ENCODE data around the gene CD2BP2.

The CD2BP2 gene

DNA sequence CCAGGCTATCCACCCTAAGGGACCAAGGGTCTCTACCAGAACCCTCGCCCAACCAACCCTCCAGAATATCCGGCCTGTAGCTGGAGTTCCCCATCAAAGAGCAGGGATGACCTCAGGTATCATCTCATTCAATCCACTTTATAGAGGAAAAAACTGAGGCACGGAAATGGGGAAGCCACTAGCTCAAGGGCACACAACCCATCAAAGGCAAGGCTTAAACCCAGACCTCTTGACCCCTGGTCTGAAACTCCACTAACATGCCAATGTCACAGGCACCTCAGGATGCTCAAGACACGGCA, 13.6 kb upstream of the CD2BP2 start:
- DNase-seq (ENCODE audit: low spot score), result no peak
- Histone ChIP-seq H2AK5ac (ENCODE audit: low read depth, low read length) (no peak overlapping the region), H2AFZ (ENCODE audit: low read length) (no peak overlapping the region), H3K27me3 (ENCODE audit: control insufficient read depth in 3 of 3, insufficient read depth in 3 of 3, low read depth in 1 of 3, low read length in 3 of 3) (no peaks in the 10 kb centered on the region), H2BK120ac (ENCODE audit: low read depth, low read length) (no peak overlapping the region), H3K14ac (ENCODE audit: low read length) (no peak overlapping the region), H2BK5ac (ENCODE audit: low read length) (no peak overlapping the region), H3K18ac (ENCODE audit: low read length) (peak overlapping the region; percentile 53), H3K4me2 (ENCODE audit: insufficient read depth, low read length, poor library complexity, severe bottlenecking) (peak overlapping the region; percentile 95), H3K4me3 (ENCODE audit: low read length in 2 of 2) (peak overlapping the region; percentile 82 to 87), H3K36me3 (replicated peaks in 1 of 2; ENCODE audit: control insufficient read depth in 2 of 2, insufficient read depth in 2 of 2, low read length in 2 of 2) (peaks cover 4 to 30% of the 10 kb centered on the region in 2 donors), H2BK12ac (ENCODE audit: low read length) (peak overlapping the region; percentile 91), H4K91ac (ENCODE audit: low read depth, low read length, poor library complexity) (no peak overlapping the region), H4K8ac (ENCODE audit: low read depth, low read length) (no peak overlapping the region), H3K27ac (replicated peaks; ENCODE audit: low read length) (no peak overlapping the region), H2BK15ac (ENCODE audit: low read length) (no peak overlapping the region), H3K79me1 (ENCODE audit: low read depth, low read length) (peaks cover 10% of the 10 kb centered on the region), H3K4me1 (ENCODE audit: control insufficient read depth in 2 of 2, insufficient read depth in 1 of 2, low read depth in 1 of 2, low read length in 2 of 2) (peaks cover 19 to 23% of the 10 kb centered on the region in 2 donors), H3K9ac (ENCODE audit: low read depth, low read length, poor library complexity) (peak overlapping the region; percentile 87), H3K9me3 (replicated peaks in 1 of 2; ENCODE audit: control insufficient read depth in 2 of 2, insufficient read depth in 1 of 2, low read depth in 1 of 2, low read length in 2 of 2) (no peaks in the 10 kb centered on the region), H3K4ac (ENCODE audit: low read length) (no peak overlapping the region), H3K23ac (ENCODE audit: low read depth, low read length, poor library complexity) (peak overlapping the region; percentile 5)
- no CpG with 5 or more reads among the region's 4 CpGs for WGBS, 2 donors (ENCODE audit: extremely low coverage in 2 of 2, insufficient read length in 2 of 2, insufficient replicate concordance in 1 of 2)

DNA sequence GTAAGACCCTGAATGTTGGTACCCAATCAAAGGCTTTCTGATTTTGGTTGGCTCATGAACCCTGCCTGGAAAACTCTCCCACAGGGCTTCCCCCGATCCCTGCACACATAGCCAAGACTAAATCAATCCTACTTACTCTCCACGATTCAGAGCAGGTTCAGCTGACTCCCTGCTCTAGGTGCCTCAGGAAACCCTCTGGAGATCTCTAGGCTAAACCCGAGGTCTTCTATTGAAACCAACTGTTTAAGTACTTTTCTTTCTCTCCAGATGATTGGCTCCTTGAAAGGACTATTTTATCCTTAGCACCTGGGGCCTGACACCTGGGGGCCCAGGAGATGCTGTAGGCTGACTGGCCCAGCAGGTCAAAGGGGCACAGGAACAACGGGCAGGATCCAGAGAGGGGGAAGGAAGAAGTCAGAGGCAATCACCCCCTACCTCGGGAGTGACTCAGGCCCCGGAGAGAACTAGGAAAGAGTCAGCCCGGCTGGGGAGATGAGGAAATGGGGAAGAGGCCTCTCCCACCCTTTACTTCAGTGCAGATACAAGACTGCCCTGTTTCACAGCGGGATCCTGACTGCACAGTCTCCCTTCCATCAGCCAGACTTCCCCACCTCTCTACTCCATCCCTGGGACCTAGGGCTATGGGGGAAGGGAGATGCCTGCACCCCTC, 13.1 kb upstream of the CD2BP2 start:
- H3K27me3 ChIP-seq (ENCODE audit: control insufficient read depth in 3 of 3, insufficient read depth in 3 of 3, low read depth in 1 of 3, low read length in 3 of 3), result no peaks in the 10 kb centered on the region
- no peak overlapping the region for H3K27ac ChIP-seq (replicated peaks; ENCODE audit: low read length)
- H3K4ac ChIP-seq (ENCODE audit: low read length), result no peak overlapping the region
- peak overlapping the region; percentile 91 for H2BK12ac ChIP-seq (ENCODE audit: low read length)
- no peak overlapping the region for H2BK5ac ChIP-seq (ENCODE audit: low read length)
- no peak overlapping the region for H3K23ac ChIP-seq (ENCODE audit: low read depth, low read length, poor library complexity)
- H3K79me1 ChIP-seq (ENCODE audit: low read depth, low read length), result peaks cover 10% of the 10 kb centered on the region
- no CpG with 5 or more reads among the region's 8 CpGs for WGBS, 2 donors (ENCODE audit: extremely low coverage in 2 of 2, insufficient read length in 2 of 2, insufficient replicate concordance in 1 of 2)
- H3K4me1 ChIP-seq (ENCODE audit: control insufficient read depth in 2 of 2, insufficient read depth in 1 of 2, low read depth in 1 of 2, low read length in 2 of 2), result peaks cover 19 to 23% of the 10 kb centered on the region in 2 donors
- H4K8ac ChIP-seq (ENCODE audit: low read depth, low read length), result no peak overlapping the region
- no peak for DNase-seq (ENCODE audit: low spot score)
- H3K18ac ChIP-seq (ENCODE audit: low read length), result peak overlapping the region; percentile 53
- peak overlapping the region; percentile 82 to 87 for H3K4me3 ChIP-seq (ENCODE audit: low read length in 2 of 2)
- no peaks in the 10 kb centered on the region for H3K9me3 ChIP-seq (replicated peaks in 1 of 2; ENCODE audit: control insufficient read depth in 2 of 2, insufficient read depth in 1 of 2, low read depth in 1 of 2, low read length in 2 of 2)
- peak overlapping the region; percentile 64 for H3K9ac ChIP-seq (ENCODE audit: low read depth, low read length, poor library complexity)
- H2BK120ac ChIP-seq (ENCODE audit: low read depth, low read length), result no peak overlapping the region
- no peak overlapping the region for H3K14ac ChIP-seq (ENCODE audit: low read length)
- no peak overlapping the region for H2AK5ac ChIP-seq (ENCODE audit: low read depth, low read length)
- H2BK15ac ChIP-seq (ENCODE audit: low read length), result no peak overlapping the region
- H2AFZ ChIP-seq (ENCODE audit: low read length), result no peak overlapping the region
- peak overlapping the region; percentile 95 for H3K4me2 ChIP-seq (ENCODE audit: insufficient read depth, low read length, poor library complexity, severe bottlenecking)
- peaks cover 4 to 31% of the 10 kb centered on the region in 2 donors for H3K36me3 ChIP-seq (replicated peaks in 1 of 2; ENCODE audit: control insufficient read depth in 2 of 2, insufficient read depth in 2 of 2, low read length in 2 of 2)
- H4K91ac ChIP-seq (ENCODE audit: low read depth, low read length, poor library complexity), result no peak overlapping the region

DNA sequence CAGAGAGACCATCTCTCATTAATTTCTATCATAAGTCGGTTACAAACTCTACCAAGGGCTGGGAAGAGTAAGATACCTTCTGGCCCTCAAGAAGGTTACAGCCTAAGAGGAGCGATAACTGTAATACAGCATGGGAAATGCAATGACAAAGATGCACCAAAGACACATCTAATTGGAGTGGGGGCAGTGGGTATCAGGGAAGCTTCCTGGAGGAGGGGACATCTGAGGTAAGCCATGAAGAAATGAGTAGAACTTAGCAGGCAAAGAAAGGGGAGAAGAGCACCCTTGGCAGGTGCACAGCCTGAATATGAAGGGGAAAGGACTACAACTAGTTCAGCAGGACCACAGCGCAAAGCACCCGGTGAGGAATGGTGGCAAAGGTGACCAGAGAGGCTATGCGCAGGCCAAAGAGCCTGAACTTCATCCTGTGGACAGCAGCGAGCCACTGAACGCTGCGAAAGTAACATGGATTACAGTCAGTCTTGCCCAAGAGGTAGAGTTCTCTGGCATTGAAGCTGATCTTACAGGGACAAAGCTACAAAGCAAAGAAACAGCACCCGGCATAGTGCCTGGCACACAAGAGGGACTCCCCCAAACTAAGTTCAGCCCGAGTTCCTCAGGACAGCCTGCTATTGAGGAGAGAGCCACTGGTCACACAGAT, 12.4 kb upstream of the CD2BP2 start:
- no peak overlapping the region for H3K23ac ChIP-seq (ENCODE audit: low read depth, low read length, poor library complexity)
- no peak overlapping the region for H2AK5ac ChIP-seq (ENCODE audit: low read depth, low read length)
- H3K4me2 ChIP-seq (ENCODE audit: insufficient read depth, low read length, poor library complexity, severe bottlenecking), result no peak overlapping the region
- no peak overlapping the region for H4K8ac ChIP-seq (ENCODE audit: low read depth, low read length)
- no peak overlapping the region for H4K91ac ChIP-seq (ENCODE audit: low read depth, low read length, poor library complexity)
- peaks cover 4 to 39% of the 10 kb centered on the region in 2 donors for H3K36me3 ChIP-seq (replicated peaks in 1 of 2; ENCODE audit: control insufficient read depth in 2 of 2, insufficient read depth in 2 of 2, low read length in 2 of 2)
- no peak overlapping the region for H2AFZ ChIP-seq (ENCODE audit: low read length)
- H3K4ac ChIP-seq (ENCODE audit: low read length), result no peak overlapping the region
- peaks cover 10% of the 10 kb centered on the region for H3K79me1 ChIP-seq (ENCODE audit: low read depth, low read length)
- DNase-seq (ENCODE audit: low spot score), result no peak
- no peaks in the 10 kb centered on the region for H3K27me3 ChIP-seq (ENCODE audit: control insufficient read depth in 3 of 3, insufficient read depth in 3 of 3, low read depth in 1 of 3, low read length in 3 of 3)
- no CpG with 5 or more reads among the region's 10 CpGs for WGBS, 2 donors (ENCODE audit: extremely low coverage in 2 of 2, insufficient read length in 2 of 2, insufficient replicate concordance in 1 of 2)
- peaks cover 19 to 23% of the 10 kb centered on the region in 2 donors for H3K4me1 ChIP-seq (ENCODE audit: control insufficient read depth in 2 of 2, insufficient read depth in 1 of 2, low read depth in 1 of 2, low read length in 2 of 2)
- no peaks in the 10 kb centered on the region for H3K9me3 ChIP-seq (replicated peaks in 1 of 2; ENCODE audit: control insufficient read depth in 2 of 2, insufficient read depth in 1 of 2, low read depth in 1 of 2, low read length in 2 of 2)
- H3K14ac ChIP-seq (ENCODE audit: low read length), result no peak overlapping the region
- no peak overlapping the region for H3K27ac ChIP-seq (replicated peaks; ENCODE audit: low read length)
- no peak overlapping the region for H2BK120ac ChIP-seq (ENCODE audit: low read depth, low read length)
- no peak overlapping the region for H2BK5ac ChIP-seq (ENCODE audit: low read length)
- no peak overlapping the region for H2BK15ac ChIP-seq (ENCODE audit: low read length)
- H3K9ac ChIP-seq (ENCODE audit: low read depth, low read length, poor library complexity), result no peak overlapping the region
- H3K18ac ChIP-seq (ENCODE audit: low read length), result no peak overlapping the region
- H2BK12ac ChIP-seq (ENCODE audit: low read length), result no peak overlapping the region
- H3K4me3 ChIP-seq (ENCODE audit: low read length in 2 of 2), result peak overlapping the region in 1 of 2 donors; percentile 82

DNA sequence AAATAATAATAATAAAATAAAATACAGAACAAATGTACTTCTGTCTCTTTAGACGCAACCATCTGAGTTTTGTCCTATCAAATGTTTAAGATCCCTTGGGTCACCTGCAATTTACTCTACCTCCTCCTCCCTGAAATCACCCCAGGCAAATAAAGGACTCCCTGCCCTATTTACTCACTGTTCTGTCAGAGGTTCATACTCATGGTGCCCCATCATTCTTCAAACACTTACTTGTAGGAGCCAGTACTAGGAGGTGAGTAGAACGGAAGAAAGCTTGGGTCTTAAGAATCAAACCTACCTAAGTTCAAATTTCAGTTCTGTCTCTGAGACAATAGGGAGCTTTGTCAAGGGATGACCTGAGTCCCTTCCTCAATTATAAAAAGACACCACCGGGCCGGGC, 11.4 kb upstream of the CD2BP2 start:
- Histone ChIP-seq H2BK12ac (ENCODE audit: low read length) (no peak overlapping the region), H3K23ac (ENCODE audit: low read depth, low read length, poor library complexity) (no peak overlapping the region), H2BK5ac (ENCODE audit: low read length) (no peak overlapping the region), H4K91ac (ENCODE audit: low read depth, low read length, poor library complexity) (no peak overlapping the region), H3K18ac (ENCODE audit: low read length) (no peak overlapping the region), H2BK120ac (ENCODE audit: low read depth, low read length) (no peak overlapping the region), H3K36me3 (replicated peaks in 1 of 2; ENCODE audit: control insufficient read depth in 2 of 2, insufficient read depth in 2 of 2, low read length in 2 of 2) (peaks cover 6 to 43% of the 10 kb centered on the region in 2 donors), H2AK5ac (ENCODE audit: low read depth, low read length) (no peak overlapping the region), H3K79me1 (ENCODE audit: low read depth, low read length) (peaks cover 12% of the 10 kb centered on the region), H3K9ac (ENCODE audit: low read depth, low read length, poor library complexity) (no peak overlapping the region), H4K8ac (ENCODE audit: low read depth, low read length) (no peak overlapping the region), H3K9me3 (replicated peaks in 1 of 2; ENCODE audit: control insufficient read depth in 2 of 2, insufficient read depth in 1 of 2, low read depth in 1 of 2, low read length in 2 of 2) (no peaks in the 10 kb centered on the region), H3K4me3 (ENCODE audit: low read length in 2 of 2) (no peak overlapping the region), H2AFZ (ENCODE audit: low read length) (no peak overlapping the region), H3K27me3 (ENCODE audit: control insufficient read depth in 3 of 3, insufficient read depth in 3 of 3, low read depth in 1 of 3, low read length in 3 of 3) (no peaks in the 10 kb centered on the region), H3K4me1 (ENCODE audit: control insufficient read depth in 2 of 2, insufficient read depth in 1 of 2, low read depth in 1 of 2, low read length in 2 of 2) (peaks cover 17 to 19% of the 10 kb centered on the region in 2 donors), H2BK15ac (ENCODE audit: low read length) (no peak overlapping the region), H3K4me2 (ENCODE audit: insufficient read depth, low read length, poor library complexity, severe bottlenecking) (no peak overlapping the region), H3K27ac (replicated peaks; ENCODE audit: low read length) (no peak overlapping the region), H3K14ac (ENCODE audit: low read length) (no peak overlapping the region), H3K4ac (ENCODE audit: low read length) (no peak overlapping the region)
- no CpG with 5 or more reads among the region's 4 CpGs for WGBS, 2 donors (ENCODE audit: extremely low coverage in 2 of 2, insufficient read length in 2 of 2, insufficient replicate concordance in 1 of 2)
- no peak for DNase-seq (ENCODE audit: low spot score)

Measured in neuronal stem cell (in vitro differentiated cells).